Esophagus squamous epithelium (tissue), 4 donors: ENCODE measurements around the gene SHISAL2A.

Experiments used
- POLR2A ChIP-seq, 4 donors: fragments of 450-650 bp; IDR thresholded peaks; one replicate each; pipeline ENCODE4 v1.6.1; 2017; ENCODE audit warnings: antibody characterized with exemption in 4 of 4, mild to moderate bottlenecking in 4 of 4, moderate library complexity in 3 of 4
- TF ChIP-seq, protein P1 (sequence below), 6 experiments: fragments of 450-650 bp in 4 of 6; fragments of 200-600 bp in 2 of 6; sonication (generic) in 2 of 6; IDR thresholded peaks; one replicate each; pipeline ENCODE4 v1.5.1; 2016 to 2019; ENCODE audit warnings: antibody characterized with exemption in 6 of 6, mild to moderate bottlenecking in 4 of 6, moderate library complexity in 4 of 6

DNA sequence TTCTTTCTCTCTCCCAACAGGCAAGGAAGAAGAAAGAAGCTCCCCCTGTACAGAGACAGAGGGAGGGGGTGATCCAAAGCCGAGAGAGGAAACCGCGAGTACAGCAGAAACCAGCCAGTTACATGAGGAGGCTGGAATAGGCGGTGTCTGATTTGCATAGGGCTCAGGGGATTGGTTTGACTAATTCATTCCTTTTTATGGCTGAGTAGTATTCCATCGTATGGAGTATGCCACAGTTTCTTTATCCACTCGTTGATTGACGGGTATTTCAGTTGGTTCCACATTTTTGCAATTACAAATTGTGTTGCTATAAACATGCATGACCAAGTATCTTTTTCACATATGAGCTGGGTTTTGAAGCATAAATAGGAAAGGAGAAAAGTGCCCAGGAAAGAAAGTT lies 34.2 kb upstream of the SHISAL2A start:
- TF ChIP-seq, protein P1, sequence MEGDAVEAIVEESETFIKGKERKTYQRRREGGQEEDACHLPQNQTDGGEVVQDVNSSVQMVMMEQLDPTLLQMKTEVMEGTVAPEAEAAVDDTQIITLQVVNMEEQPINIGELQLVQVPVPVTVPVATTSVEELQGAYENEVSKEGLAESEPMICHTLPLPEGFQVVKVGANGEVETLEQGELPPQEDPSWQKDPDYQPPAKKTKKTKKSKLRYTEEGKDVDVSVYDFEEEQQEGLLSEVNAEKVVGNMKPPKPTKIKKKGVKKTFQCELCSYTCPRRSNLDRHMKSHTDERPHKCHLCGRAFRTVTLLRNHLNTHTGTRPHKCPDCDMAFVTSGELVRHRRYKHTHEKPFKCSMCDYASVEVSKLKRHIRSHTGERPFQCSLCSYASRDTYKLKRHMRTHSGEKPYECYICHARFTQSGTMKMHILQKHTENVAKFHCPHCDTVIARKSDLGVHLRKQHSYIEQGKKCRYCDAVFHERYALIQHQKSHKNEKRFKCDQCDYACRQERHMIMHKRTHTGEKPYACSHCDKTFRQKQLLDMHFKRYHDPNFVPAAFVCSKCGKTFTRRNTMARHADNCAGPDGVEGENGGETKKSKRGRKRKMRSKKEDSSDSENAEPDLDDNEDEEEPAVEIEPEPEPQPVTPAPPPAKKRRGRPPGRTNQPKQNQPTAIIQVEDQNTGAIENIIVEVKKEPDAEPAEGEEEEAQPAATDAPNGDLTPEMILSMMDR (IDR thresholded peaks at IDR 0.05): no peak
- TF ChIP-seq POLR2A (IDR thresholded peaks at IDR 0.05): no peak
